Measurements from ENCODE around the gene TMEM126A. TPM values are rescaled to one million over a fixed set of nuclear protein-coding genes. Genes with fewer than 3 reads are reported as not detected.

Gene TMEM126A
- total and polyA plus RNA-seq, 2 experiments from 2014 or later, result 24.7 to 71.1 TPM

DNA sequence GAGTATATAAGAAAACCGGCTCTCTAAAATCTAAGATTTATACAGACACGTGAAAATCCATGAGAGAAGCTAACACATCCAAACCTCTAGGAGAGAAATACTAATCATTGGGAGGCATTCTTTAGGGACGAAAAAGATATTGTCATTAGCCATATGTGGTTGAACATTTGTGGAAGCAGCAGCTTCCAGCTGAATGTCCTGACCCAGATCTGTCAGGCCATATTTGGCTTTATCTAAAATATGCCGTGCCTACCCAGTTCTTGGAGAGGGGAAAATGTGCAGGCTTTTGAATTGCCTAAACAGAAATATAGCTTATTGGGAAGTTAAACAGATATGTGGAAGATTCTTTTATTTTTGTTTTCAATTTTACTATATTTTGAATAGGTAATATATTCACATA lies 31.8 kb downstream of the TMEM126A start (continued):
- TF ChIP-seq, protein P1, sequence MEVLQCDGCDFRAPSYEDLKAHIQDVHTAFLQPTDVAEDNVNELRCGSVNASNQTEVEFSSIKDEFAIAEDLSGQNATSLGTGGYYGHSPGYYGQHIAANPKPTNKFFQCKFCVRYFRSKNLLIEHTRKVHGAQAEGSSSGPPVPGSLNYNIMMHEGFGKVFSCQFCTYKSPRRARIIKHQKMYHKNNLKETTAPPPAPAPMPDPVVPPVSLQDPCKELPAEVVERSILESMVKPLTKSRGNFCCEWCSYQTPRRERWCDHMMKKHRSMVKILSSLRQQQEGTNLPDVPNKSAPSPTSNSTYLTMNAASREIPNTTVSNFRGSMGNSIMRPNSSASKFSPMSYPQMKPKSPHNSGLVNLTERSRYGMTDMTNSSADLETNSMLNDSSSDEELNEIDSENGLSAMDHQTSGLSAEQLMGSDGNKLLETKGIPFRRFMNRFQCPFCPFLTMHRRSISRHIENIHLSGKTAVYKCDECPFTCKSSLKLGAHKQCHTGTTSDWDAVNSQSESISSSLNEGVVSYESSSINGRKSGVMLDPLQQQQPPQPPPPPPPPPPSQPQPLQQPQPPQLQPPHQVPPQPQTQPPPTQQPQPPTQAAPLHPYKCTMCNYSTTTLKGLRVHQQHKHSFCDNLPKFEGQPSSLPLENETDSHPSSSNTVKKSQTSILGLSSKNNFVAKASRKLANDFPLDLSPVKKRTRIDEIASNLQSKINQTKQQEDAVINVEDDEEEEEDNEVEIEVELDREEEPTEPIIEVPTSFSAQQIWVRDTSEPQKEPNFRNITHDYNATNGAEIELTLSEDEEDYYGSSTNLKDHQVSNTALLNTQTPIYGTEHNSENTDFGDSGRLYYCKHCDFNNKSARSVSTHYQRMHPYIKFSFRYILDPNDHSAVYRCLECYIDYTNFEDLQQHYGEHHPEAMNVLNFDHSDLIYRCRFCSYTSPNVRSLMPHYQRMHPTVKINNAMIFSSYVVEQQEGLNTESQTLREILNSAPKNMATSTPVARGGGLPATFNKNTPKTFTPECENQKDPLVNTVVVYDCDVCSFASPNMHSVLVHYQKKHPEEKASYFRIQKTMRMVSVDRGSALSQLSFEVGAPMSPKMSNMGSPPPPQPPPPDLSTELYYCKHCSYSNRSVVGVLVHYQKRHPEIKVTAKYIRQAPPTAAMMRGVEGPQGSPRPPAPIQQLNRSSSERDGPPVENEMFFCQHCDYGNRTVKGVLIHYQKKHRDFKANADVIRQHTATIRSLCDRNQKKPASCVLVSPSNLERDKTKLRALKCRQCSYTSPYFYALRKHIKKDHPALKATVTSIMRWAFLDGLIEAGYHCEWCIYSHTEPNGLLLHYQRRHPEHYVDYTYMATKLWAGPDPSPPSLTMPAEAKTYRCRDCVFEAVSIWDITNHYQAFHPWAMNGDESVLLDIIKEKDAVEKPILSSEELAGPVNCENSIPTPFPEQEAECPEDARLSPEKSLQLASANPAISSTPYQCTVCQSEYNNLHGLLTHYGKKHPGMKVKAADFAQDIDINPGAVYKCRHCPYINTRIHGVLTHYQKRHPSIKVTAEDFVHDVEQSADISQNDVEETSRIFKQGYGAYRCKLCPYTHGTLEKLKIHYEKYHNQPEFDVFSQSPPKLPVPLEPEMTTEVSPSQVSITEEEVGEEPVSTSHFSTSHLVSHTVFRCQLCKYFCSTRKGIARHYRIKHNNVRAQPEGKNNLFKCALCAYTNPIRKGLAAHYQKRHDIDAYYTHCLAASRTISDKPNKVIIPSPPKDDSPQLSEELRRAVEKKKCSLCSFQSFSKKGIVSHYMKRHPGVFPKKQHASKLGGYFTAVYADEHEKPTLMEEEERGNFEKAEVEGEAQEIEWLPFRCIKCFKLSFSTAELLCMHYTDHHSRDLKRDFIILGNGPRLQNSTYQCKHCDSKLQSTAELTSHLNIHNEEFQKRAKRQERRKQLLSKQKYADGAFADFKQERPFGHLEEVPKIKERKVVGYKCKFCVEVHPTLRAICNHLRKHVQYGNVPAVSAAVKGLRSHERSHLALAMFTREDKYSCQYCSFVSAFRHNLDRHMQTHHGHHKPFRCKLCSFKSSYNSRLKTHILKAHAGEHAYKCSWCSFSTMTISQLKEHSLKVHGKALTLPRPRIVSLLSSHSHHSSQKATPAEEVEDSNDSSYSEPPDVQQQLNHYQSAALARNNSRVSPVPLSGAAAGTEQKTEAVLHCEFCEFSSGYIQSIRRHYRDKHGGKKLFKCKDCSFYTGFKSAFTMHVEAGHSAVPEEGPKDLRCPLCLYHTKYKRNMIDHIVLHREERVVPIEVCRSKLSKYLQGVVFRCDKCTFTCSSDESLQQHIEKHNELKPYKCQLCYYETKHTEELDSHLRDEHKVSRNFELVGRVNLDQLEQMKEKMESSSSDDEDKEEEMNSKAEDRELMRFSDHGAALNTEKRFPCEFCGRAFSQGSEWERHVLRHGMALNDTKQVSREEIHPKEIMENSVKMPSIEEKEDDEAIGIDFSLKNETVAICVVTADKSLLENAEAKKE (CRISPR knock-in tag; IDR thresholded peaks at IDR 0.05), result no peak
- TF ChIP-seq, protein P2, sequence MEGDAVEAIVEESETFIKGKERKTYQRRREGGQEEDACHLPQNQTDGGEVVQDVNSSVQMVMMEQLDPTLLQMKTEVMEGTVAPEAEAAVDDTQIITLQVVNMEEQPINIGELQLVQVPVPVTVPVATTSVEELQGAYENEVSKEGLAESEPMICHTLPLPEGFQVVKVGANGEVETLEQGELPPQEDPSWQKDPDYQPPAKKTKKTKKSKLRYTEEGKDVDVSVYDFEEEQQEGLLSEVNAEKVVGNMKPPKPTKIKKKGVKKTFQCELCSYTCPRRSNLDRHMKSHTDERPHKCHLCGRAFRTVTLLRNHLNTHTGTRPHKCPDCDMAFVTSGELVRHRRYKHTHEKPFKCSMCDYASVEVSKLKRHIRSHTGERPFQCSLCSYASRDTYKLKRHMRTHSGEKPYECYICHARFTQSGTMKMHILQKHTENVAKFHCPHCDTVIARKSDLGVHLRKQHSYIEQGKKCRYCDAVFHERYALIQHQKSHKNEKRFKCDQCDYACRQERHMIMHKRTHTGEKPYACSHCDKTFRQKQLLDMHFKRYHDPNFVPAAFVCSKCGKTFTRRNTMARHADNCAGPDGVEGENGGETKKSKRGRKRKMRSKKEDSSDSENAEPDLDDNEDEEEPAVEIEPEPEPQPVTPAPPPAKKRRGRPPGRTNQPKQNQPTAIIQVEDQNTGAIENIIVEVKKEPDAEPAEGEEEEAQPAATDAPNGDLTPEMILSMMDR (conservative IDR thresholded peaks at IDR 0.05; ENCODE audit: low read depth in 2 of 2), result no peak
- TF ChIP-seq EZH2 (IDR thresholded peaks at IDR 0.05; ENCODE audit: low read depth, unreplicated experiment), result no peak
- TF ChIP-seq NANOG (IDR thresholded peaks at IDR 0.05; ENCODE audit: borderline replicate concordance), result no peak
- TF ChIP-seq POLR2AphosphoS5 (IDR thresholded peaks at IDR 0.05; ENCODE audit: low read depth), result no peak
- no peak for TF ChIP-seq JUNB (IDR thresholded peaks at IDR 0.05; ENCODE audit: unreplicated experiment)
- no peak for TF ChIP-seq CREB1 (CRISPR knock-in tag; IDR thresholded peaks at IDR 0.05; ENCODE audit: low read depth)

DNA sequence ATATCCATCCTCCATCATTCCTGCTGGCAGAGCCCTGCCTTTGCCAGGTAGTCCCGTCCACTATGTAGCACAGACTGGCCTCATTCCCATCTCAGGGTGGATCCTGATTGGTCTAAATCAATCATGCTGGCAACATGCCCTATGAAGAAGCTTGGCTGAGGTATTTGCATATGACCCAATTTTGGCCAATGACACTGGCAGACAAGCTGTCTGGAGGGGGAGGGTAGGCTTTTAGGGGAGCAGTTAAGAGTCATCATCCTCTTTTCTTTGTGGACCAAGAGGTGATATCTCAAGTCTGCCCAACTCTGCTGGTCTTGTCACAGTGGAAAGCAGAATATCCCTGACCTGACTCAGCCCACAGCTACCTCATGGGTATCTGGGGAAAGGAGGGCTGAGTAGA lies 33.1 kb downstream of the TMEM126A start:
- Histone ChIP-seq H3K79me2 (replicated peaks; ENCODE audit: insufficient read depth) (no peaks in the 10 kb centered on the region), H2AFZ (no peak overlapping the region), H3K4me1 (ENCODE audit: insufficient read depth) (peaks cover 12% of the 10 kb centered on the region), H3K4me2 (no peak overlapping the region), H3K4me3 (no peak overlapping the region), H3K9me2 (ENCODE audit: insufficient read depth) (no peaks in the 10 kb centered on the region), H3K27me3 (ENCODE audit: insufficient read depth) (no peaks in the 10 kb centered on the region), H3K36me3 (ENCODE audit: insufficient read depth) (no peaks in the 10 kb centered on the region), H4K20me1 (replicated peaks; ENCODE audit: insufficient read depth) (no peaks in the 10 kb centered on the region), H3F3A (replicated peaks; ENCODE audit: low read depth) (no peaks in the 10 kb centered on the region), H3K27ac (ENCODE audit: low read depth) (no peak overlapping the region)
- Mint-ChIP-seq H3K9me3 (no peaks in the 10 kb centered on the region), H3K4me3 (no peak overlapping the region), H3K4me1 (peaks cover 20% of the 10 kb centered on the region), H3K27ac (no peak overlapping the region), H3K36me3 (ENCODE audit: low read depth) (no peaks in the 10 kb centered on the region; the same call in 2 of the 3 replicates), H3K27me3 (ENCODE audit: insufficient read depth, low read depth, poor library complexity) (peaks cover 2% of the 10 kb centered on the region)
- DNase-seq (ENCODE audit: low spot score), result peak; percentile 55
- peak; percentile 83 for ATAC-seq
- no peak for TF ChIP-seq POLR2AphosphoS5 (IDR thresholded peaks at IDR 0.05; ENCODE audit: low read depth)
- TF ChIP-seq, protein P1 (CRISPR knock-in tag; IDR thresholded peaks at IDR 0.05), result no peak

Data from GM23338 (cell line).